RKO (cell line): Measurements from ENCODE around the gene DLGAP4.
"Not testable (repeated sequence)": the region's sequence is repeated elsewhere in the genome, so short reads cannot be mapped to it uniquely, and the experiment has no call there.

Source experiments
- DNase-seq: peaks from one replicate; pipeline ENCODE4 v3.0.0-alpha.2; 2016; ENCODE audit warnings: low spot score

The DLGAP4 gene

DNA sequence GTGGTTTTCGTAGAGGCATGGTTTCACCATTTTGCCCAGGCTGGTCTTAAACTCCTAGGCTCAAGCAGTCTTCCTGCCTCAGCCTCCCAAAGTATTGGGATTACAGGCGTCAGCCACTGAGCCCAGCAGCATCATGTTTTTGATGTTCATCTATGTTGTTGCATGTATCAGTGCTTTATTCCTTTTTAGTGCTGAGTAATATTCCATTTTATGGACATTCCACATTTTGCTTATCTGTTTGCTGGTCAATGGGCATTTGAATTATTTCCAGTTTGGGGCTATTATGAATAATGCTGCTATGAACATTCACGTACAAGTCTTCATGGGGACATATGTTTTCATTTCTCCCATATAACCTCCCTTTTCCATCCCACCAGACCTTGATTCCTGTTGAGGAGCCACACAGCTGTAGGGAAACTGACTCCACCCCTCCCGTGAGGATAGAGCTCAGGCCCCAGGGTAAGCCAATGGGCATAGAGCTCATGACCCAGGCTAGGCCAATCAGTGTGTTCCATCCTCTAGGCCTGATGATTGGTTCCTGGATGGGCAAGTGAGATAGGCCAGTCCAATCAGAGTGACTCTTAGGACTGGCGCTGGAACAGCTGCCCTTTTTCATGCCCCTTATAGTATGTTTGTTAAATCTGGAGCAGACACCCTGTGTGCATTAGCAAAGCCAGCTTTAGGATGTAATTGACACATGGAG is 49.5 kb downstream of the DLGAP4 start:
- peak; percentile 23 for DNase-seq

- no peak for DNase-seq
Measured at GRCh38 chr20:36359668-36360406, 53.7 kb downstream of the DLGAP4 start.

GRCh38 chr20:36360429-36360828 is 54.3 kb downstream of the DLGAP4 start:
- no peak for DNase-seq

GRCh38 chr20:36361406-36361805 is 55.3 kb downstream of the DLGAP4 start:
- DNase-seq, result no peak

- DNase-seq, result no peak
Measured at GRCh38 chr20:36362261-36362660, 56.1 kb downstream of the DLGAP4 start.

DNA sequence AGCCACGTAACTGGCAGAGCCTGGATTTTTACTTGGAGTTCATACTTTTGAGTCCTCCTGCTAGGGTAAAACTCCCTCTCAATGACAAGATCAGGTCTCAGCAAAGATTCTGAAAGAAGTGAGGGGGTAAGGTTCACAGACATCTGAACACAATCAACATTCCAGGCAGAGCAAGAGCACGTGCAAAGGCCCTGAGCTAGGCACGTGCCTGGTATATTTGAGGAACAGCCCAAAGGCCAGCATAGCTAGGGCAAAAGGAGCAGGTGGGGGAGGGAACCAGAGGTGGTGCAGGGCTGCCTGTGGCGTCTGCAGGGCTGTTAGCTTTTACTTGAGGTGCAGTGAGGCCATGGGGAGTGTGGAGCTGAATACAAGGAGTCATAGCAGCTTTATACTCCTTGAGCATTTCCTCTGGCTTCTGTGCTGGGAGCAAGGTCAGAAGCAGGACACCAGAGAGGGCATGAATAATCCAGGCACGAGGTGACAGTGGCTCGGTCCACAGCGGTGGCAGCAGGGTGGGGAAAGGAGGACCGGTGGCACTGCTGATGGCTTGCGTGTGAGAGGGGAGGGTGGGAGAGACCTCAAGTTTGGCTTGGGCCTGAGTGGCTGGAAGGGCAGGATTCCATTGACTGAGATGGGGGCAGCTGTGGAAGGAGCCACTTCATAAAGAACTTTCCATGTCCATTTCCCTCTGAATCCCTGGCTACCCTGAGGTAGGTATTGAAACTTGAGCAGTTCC is 57.0 kb downstream of the DLGAP4 start:
- DNase-seq, result no peak

- no peak for DNase-seq
Measured at GRCh38 chr20:36364506-36364905, 58.4 kb downstream of the DLGAP4 start.

DNA sequence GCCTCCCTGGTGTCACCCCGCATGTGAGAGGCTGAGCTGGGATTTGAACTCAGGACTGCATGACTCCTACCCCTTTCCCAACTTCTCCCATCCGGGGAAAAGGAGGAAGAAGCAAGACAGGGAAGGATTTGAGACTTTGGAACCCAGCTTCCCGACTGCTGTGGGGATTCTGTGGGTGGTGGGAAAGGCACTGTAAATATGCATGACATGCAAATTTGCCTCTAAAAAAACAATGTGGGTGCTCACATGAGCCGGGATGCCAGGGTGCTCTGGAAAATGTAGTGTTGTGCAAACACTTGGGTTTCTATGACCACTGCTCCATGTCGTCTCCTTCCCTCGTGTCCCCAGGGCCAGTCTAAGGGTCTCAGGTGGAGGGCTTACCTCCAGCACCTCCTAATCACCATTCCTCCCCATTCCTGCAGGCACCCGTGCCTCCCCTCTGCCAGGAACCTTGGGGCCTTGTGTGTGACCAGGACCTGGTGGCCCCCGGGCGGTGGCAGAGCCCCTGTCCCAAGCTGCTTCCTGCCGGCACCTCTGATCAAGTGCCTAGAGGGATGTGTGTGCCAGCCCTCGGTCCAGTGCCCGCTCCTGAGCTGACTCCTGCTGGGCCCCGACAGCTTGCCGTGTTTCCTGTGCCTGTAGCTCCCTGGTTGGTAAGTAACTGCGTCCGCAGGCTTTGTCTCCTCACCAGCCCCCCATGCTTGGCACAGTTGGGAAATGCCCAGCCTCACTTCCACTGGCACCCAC is 60.7 kb downstream of the DLGAP4 start:
- DNase-seq, result no peak

DNA sequence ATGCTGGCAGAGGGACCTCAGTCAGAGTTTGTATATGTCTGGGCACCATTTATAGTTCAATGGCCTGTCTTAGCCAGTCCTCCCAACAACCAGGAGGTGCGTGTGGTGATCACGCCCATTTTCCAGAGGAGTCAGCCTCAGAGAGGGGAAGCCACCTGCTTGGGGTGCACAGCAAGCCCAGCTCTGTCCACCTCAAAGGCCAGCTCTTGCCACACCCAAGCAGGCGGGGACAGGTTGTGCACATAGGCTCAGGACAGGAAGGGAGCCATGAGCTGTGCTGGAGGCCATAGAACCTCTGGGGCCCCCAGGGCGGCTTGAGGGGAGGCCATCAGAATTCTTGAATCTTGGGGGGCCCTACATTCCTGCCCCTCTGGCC is 61.2 kb downstream of the DLGAP4 start:
- DNase-seq, result no peak

- no peak for DNase-seq
Measured at GRCh38 chr20:36367907-36368799, 62.0 kb downstream of the DLGAP4 start.

DNA sequence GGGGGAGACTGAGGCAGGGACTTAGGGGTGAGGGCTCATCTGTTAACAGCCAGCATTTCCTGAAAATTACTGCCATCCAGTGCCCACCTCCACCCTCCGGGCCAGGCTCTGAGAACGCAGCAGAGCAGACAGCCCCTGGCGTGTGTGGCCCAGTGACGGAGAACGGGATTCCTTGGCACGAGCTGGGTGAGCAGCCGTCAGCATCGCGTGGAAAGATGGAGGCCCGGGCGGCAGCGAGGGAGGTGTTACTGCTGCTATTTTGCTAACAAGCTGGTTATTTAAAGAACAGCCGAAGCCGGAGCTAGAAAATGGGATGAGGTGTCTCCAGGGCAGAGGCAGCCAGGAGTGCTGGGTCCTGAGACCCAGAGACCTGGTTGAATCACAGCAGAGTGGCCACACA is 62.7 kb downstream of the DLGAP4 start:
- DNase-seq, result no peak

DNA sequence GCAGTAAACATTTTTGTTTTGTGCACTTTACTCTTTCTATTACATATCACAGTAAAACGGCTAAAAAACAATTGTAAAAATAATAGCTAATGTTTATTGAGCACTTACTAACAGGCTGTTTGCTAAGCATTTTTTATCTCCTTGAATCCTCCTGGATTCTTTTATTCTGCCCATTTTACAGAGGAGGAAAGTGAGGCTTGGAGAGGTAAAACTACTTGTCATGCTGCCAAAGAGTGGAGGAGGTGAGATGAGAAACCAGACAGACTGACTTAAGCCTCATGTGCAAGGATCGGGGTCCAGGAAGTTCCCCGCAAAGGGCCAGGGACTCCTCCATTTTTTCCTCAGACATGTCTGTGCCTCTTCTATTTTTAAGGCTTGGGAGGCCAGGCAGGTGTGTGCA is 63.6 kb downstream of the DLGAP4 start:
- DNase-seq, result no peak

DNA sequence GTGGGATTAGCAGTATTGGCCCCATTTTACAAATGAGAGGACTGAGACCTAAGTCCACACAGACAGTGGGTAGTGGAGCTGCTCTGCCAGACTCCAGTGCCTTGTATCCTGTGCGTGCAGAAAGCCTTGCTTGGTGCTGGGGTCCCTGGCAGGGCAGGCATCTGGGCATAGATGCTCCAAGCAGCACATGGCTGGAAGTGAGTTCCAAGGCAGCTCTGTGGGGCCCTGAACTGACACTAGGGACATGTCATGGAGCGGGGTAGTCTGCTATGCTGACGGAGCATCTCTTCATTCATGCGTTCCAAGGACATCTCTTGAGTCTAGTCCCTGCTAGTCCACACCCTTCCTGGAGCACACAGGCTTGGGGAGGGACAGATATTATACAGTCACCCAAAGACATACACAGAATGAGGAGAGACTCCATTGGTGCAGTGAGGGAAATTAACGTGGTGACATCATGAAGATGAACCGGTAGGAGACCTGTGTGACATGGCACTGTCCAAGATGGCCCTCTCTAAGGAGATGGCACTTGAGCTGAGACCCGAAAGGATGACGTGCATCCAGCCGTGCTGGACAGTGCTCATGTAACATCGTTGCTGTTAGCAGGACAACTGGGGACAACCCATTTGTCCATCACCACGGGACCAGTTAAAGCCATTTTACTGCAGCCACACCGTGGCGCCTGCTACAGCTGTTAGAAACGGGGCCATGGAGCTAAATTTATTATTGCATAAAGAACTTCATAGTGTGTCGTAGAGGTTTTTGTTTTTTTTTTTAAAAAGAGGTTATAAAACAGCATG is 65.1 kb downstream of the DLGAP4 start:
- DNase-seq, result no peak

DNA sequence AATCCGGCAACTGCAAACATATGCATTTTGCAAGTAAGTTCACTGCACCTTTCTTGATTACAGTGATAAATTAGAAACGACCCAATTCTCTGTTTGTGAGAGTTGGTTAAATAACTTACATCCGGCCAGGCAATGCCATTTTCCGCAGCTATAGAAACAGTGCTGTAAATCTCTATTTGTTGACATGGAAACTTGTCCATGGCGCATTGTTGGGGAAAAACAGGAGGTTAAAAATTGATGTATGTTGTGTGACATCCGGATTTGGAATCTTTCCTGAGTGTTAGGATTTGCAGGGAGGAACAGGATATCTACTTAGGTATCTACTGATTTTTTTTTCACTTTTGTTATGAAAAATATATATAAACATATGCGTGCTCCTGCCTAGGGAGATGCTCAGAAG is 66.5 kb downstream of the DLGAP4 start:
- DNase-seq, result no peak

DNA sequence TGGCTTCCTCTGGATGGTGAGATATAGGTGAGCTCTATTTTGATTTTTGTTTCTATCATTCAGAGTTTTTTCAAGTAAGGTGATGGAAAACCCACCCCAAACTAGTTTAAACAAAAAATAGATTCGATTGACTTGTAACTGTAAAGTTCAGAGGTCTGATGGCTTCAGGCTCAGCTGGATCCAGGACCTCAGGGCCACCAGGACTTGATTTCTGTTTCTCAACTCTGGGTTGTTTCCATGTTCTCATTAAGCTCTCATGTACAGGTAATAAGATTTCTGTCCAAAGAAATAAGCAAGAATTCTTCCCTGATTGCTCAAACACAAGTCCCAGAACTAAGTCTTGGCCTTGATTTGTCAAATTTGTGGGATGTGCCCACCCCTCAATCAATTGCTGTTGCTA is 67.0 kb downstream of the DLGAP4 start:
- DNase-seq, result no peak

DNA sequence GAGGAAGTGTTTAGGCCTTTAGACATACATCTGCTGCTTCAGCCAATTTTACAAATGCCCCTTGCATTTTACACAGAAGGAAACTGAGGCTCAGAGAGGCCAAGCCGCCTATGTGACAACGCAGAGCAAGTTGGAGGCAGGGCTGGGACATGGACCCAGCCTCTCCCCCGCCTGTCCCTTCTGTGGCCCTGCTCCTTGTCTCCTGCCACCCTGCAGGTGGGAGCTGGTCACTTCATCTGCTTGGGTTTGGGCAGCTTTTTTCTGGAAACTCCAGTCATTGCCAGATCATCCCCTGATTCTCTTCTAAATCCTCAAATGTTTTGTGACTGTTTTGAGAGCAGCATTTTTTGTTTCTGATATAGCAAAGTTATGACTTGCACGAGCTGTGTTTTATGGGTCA is 68.9 kb downstream of the DLGAP4 start:
- no peak for DNase-seq

- no peak for DNase-seq
Measured at GRCh38 chr20:36377348-36378326, 71.5 kb downstream of the DLGAP4 start.

DNA sequence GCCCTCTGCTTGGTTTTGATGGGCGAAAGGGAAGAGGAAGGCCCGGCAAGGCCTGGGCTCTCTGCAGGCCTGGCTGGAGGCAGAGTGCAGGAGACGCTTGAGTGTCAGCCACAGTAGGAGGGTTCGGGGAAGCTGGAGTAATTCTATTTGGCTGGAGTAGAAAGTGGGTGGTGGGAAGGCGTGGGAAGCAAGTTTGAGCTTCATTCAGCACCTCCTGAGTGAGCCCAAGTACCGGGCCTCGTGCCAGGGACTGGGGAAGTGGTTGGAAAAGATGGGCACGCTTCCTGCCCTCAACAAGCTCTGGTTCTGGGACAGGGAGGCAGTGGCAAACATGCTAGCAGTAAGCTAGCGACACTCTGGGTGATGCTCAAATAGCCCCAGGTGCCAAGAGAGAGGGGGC is 72.5 kb downstream of the DLGAP4 start:
- DNase-seq, result no peak

- DNase-seq, result not testable (repeated sequence)
Measured at GRCh38 chr20:36379914-36380313, 73.8 kb downstream of the DLGAP4 start.
